ENCODE data around the gene SYNGR4.

GRCh38 chr19:48393559-48394330 is 29.6 kb downstream of the SYNGR4 start, which contains the start of gene GRIN2D:
- TF ChIP-seq, protein P1, sequence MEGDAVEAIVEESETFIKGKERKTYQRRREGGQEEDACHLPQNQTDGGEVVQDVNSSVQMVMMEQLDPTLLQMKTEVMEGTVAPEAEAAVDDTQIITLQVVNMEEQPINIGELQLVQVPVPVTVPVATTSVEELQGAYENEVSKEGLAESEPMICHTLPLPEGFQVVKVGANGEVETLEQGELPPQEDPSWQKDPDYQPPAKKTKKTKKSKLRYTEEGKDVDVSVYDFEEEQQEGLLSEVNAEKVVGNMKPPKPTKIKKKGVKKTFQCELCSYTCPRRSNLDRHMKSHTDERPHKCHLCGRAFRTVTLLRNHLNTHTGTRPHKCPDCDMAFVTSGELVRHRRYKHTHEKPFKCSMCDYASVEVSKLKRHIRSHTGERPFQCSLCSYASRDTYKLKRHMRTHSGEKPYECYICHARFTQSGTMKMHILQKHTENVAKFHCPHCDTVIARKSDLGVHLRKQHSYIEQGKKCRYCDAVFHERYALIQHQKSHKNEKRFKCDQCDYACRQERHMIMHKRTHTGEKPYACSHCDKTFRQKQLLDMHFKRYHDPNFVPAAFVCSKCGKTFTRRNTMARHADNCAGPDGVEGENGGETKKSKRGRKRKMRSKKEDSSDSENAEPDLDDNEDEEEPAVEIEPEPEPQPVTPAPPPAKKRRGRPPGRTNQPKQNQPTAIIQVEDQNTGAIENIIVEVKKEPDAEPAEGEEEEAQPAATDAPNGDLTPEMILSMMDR (IDR thresholded peaks at IDR 0.05): no peak
- no peak for TF ChIP-seq POLR2A (IDR thresholded peaks at IDR 0.05)

Measured in transverse colon (tissue), 3 donors.